Measurements from ENCODE around the gene RUSC2.
"Not testable (repeated sequence)": the region's sequence is repeated elsewhere in the genome, so short reads cannot be mapped to it uniquely, and the experiment has no call there.

The RUSC2 gene

DNA sequence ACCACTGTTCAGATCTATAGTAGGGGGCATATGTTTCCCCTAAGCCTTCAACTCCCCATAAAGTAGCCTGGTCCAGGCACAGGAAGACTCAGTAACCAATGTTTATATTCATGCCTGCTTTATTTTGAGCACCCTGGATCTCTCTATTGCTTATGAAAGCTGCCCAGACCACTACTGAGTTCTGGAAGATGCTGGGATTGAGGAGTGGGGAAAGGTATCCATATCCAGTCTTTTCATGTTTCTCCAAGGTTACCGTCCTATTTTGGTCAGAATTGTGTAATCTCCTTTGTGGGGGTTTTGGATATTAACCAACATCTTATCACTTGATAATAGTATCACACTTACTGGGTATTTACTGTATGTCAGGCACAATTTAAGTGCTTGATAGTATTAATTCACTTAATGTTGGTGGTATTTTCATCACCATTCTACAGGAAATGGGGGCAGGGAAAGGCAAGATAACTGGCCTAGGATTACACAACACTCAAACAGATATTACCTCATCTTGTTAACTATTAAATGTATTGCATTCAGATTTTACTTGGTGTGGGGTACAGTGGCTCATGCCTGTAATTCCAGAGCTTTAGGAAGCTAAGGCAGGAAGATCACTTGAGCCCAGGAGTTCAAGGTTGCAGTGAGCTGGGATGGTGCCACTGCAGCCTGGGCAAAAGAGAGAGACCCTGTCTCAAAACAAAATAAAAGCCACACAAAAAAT is 36.3 kb downstream of the RUSC2 start:
- no peak for DNase-seq

DNA sequence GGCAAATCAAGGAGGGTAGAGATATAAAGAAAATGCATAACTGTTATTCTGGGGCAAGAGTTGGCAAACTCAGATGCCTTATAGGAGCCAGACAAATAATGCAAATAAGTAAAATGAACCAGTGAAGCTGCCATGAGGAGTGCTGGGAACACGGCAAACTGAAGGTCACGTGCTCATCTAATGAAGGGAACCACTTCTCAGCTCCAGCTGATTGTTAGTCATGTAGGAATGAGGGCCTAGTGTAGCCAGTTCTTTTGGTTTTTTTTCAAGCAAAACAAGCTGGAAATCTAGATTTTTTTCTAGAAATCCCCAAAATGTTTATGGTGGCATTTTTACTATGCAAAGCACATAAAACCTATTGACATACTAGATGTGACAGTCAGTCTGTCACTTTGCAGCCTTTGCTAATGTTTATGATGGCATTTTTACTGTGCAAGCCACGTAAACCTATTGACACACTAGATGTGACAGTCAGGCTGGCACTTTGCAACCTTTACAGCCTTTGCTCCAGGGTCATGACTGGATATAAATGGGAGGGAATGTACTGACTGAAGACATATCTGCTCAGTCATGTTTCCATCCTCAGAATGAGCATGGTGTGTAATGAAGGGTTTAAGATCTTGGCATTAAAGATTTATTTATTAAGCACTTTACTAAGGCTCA is 39.4 kb downstream of the RUSC2 start:
- DNase-seq = no peak

DNA sequence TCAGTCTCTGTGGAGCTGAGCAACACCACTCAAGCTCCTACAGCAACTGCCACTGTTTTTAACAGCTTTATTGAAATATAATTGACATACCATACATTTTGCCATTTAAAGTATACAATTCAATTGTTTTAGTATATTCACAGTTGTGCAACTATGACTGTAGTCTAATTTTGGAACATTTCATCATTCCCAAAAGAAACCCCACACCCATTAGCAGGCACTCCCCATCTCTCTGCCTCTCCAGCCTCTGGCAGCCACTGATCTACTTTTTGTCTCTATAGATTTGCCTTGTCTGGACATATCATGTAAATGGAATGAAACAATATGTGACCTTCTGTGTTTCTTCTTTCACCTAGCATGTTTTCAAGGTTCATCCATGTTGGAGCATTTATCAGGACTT is 43.5 kb downstream of the RUSC2 start:
- no peak for DNase-seq

DNA sequence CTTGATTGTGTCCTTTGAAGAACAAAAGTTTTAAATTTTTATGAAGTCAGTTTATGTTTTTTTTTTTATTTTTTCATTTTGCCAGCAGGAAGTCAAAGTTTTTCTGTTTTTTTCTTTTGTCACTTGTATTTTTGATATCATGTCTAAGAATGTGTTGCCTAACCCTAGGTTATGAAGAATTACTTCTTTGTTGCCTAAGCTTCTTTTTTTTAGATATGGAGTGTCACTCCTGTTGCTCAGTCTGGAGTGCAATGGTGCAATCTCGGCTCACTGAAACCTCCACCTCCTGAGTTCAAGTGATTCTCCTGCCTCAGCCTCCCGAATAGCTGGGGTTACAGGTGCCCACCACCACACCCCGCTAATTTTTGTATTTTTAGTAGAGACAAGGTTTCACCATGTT is 45.0 kb downstream of the RUSC2 start:
- not testable (repeated sequence) for DNase-seq

DNA sequence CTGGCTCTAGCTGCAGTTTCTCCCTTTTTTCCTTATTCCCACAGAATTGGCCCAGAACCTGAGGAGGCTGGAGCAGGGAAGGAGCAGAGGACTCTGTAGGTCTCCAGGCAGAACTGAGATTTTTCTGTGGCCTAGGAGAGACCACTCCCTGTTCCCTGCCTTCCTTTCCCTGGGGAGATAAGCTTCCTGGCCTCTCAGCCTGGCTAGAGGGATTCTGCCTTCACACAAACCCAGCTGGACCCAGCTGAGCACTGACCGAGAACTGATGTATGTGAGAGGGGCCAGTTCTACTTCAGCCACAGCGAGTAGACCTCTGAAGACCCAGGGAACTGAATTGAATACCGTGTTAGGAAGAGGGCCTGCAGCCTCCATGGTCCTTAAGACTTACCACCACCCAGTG is 48.0 kb downstream of the RUSC2 start:
- DNase-seq = no peak

DNA sequence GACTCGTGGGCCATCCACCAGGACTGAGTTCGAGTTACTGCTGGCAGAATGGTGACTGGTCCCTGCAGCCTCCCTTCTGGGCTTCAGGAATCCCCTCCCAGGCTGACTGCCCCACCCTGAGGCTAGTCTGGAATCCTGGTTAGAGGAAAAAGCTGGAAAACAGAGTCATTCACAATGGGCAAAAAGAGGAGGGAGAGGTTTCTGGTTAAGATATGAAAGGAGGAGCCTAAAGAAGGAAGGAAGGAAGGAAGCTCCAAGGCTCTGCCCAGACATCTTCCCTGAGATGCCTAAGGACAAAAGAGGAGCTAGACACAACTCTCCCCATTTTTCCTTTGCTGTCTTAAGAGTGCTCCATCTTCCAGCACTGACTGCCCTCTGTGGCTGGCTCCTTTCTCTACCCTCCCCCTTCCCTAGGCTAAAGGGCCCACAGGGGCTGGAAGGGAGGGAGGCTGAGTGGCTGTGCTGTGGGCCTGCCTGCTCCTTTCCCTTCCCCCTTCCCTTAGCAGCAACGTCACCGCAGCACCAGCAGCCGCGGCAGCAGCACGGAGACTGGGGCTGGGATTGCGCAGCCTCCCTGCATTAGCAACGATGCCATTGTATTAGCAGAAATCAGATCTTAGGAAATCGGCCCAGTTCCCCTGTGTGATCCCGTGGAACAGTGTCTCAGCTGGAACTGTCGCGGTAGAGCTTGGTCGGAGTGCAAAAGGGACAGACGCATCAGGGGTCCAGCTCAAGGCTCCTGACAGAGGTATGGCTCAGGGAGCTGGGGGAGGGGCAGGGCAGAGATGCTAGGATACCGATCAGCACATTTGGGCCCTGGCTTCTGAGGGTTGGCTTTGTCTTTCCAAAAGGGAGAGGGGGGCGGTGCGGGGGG is 48.7 kb downstream of the RUSC2 start:
- no peak for DNase-seq

All from NCI-H1105 treated with DMSO at 0.1 percent for 48 hours (cell line).